RPMI7951 (cell line): ENCODE results near the gene SLC66A1. TPM values are rescaled to one million over a fixed set of nuclear protein-coding genes. Genes with fewer than 3 reads are reported as not detected.
"Not testable (repeated sequence)": the region's sequence is repeated elsewhere in the genome, so short reads cannot be mapped to it uniquely, and the experiment has no call there.

ENCODE experiments used
- DNase-seq: peaks from one replicate; pipeline ENCODE4 v3.0.0-alpha.2; 2012; ENCODE audit warnings: low read depth
- total RNA-seq: library from RNA; depleted of rRNA; stranded (reverse); fragments of >200 nt; shearing (Covaris generic); gene quantifications from 2 replicates; pipeline ENCODE4 v1.2.3, GENCODE V29; 2014; rRNA removed

Gene SLC66A1
- 15.4 and 18.4 TPM in 2 replicates for total RNA-seq

DNA sequence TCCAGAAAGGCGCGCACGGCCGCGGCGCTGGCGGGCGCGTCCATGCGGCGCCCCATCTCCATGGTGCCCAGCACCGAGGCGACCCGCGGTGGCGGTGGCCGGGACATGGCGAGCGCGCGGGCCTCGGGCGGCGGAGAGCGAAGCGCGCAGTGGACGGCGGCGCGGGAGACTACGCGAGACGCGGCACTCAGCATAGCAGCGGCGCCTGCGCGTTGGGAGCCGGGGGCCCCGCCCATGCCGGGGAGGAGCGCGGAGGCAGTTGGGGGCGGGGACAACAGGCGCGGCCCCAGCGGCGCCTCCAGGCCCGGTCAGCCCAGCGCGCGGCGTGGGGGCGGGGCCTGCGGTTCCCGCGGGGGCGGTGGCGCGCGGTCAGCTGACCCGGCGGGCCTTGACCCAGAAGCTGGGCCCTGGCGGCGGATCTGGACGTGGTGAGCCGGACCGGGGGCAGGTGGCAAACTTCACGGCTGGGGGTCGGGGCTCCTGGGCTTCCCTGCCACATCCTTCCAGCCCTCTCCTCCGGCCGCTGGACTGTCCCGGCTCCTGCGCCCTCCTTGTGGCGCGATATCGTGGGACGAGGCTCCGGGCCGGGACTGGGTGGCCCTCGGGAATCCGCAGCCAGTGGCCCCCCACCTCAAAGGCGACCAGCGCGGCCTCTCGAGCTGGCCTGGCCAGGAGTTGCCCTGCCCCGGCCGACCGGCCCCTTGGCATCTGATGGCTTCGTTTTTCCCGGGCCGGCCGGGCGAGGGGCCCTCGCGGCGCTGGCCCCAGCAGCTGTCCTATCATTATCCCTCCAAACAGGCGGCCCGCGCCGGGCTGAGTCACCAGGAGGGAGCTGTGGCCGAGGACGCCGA lies at the start of gene SLC66A1, which contains the start of gene AKR7A2:
TSS of gene SLC66A1 (plus strand) at position 396 of the 851 bp plus-strand sequence. CDS start 5,352 bp downstream, outside the sequence.
TSS of gene AKR7A2 (minus strand) at position 214 of the 851 bp plus-strand sequence. CDS start at position 194, 20 bp downstream.
- peak; percentile 90 for DNase-seq

DNA sequence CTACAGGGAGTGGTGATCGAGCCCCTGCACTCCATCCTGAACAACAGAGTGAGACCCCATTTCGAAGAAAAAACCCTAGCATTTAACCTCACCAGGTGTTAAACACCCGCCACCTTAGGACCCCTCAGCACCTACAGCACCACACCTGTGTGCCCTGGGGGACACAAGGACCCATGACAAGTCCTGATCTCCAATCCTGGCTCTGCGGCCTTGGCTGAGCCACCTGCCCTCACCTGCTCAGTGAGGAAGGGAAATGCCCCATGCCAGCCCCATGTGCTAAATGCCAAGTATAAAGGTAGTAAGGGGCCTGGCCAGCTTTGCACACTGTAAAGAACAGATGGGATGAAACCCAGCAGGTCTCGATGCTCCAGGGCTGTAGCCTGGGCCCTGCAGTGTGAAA lies 49.4 kb upstream of the SLC66A1 start:
- DNase-seq, result no peak

GRCh38 chr1:19268445-19268844 lies 43.7 kb upstream of the SLC66A1 start:
- no peak for DNase-seq

DNA sequence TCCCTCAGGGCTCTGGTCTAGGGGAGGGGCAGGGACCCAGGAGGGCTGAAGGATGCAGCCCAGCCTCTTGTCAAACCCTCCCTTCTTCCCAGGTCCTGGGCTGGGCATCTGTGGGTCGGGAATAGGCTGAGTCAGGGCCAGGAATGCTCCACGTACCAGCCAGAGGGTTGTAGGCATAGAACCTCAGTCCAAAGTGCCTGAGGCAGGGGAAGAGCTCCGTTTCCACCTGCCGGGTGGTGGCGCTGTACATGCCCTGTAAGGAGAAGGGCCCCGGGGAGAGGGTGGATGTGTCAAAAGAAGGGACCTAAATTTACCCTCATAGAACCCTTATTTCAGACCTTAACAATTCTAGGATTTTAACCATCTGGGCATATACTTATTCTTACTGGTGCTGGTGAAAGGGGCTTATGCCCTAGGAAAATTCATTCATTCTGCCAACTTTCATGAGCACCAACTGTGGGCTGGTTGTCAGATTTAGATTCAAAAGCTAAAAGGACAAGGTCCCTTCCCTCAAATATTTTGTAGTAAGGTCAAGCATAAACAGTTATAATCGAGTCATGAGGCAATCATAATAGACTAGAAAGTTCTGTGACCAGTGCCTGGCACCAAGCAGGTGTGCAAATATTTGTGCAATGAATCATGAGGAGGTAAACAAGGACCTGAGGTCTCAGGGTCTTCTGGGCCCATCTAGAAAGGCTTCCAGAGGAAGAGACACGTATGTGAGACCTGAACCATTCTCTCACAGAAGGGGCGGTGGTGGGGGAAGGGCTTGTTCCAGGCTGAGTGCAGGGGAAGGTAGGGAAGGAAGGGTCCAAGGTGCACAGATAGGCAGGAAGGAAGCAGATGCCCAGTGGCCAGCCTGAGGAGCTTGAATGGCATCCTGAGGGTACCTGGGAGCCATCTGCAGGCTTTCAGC lies 42.4 kb upstream of the SLC66A1 start:
- not testable (repeated sequence) for DNase-seq

DNA sequence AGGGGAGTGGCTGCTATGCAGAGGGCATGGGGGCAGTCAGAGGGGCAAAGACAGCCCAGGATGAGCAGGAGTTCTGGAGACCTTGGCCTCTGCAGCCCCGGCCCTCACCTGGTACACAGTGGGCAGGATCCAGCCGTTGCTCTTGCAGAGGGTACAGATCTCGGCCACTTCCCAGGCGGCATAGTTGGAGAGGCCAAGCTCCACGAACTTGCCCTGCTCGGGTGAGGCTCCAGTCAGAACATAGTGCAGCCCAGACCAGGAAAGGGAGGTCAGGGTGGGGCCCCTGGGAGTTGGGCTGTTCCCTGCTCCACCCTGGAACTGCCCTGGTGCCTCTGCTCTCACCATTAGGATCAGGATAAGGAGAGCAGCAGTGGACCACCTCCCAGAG lies 41.8 kb upstream of the SLC66A1 start:
- DNase-seq, result not testable (repeated sequence)

GRCh38 chr1:19272064-19272463 lies 40.1 kb upstream of the SLC66A1 start:
- no peak for DNase-seq

DNA sequence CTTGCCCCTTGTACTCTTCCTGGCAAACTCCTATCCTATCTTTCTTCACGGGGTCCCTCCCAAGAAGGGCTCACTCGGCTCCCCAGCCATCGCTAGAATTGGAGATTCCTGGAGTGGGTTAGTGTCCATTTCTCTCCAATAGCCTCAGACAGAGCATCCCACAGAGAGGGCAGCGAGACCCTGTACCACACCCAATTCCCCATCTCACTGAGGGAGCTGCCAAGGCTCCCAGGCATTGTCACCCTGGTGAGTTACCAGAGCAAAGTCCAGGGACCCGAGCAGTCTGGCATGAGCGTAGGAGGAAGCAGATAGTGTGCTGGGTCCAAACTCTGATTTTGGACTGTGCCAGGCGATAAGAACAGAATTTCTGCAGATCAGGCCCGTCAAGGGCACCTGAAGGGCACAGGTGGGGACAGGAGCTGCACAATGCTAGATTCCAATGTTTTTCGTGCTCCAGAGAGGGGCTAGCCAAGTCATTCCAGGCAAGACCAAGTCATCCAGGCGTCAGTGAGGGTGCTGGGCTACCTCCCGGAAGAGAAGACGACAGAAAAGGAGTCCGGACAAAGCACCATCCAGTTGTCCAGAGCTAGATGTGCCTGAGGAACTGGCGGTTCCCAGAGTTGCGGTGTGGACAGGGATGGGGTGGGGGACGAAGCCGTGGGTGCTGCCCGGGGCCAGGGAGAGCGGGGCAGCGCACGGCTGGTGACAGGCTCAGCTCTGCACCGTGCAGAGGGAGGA lies 38.9 kb upstream of the SLC66A1 start:
- DNase-seq, result no peak

- peak; percentile 22 for DNase-seq
Measured at GRCh38 chr1:19273844-19274531, 38.1 kb upstream of the SLC66A1 start.

- no peak for DNase-seq
Measured at GRCh38 chr1:19274636-19275035, 37.5 kb upstream of the SLC66A1 start.

GRCh38 chr1:19283891-19284290 lies 28.2 kb upstream of the SLC66A1 start:
- DNase-seq, result no peak

DNA sequence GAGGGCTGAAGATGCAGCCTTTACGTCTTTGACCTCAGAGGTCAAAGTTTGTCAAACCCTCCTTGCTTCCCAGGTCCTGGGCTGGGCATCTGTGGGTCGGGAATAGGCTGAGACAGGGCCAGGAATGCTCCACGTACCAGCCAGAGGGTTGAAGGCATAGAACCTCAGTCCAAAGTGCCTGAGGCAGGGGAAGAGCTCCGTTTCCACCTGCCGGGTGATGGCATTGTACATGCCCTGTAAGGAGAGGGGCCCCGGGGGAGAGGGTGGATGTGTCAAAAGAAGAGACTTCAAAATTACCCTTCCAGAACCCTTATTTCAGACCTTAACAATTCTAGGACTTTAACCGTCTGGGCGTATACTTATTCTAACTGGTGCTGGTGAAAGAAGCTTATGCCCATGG lies 27.2 kb upstream of the SLC66A1 start:
- no peak for DNase-seq

- DNase-seq, result not testable (repeated sequence)
Measured at GRCh38 chr1:19285366-19285765, 26.8 kb upstream of the SLC66A1 start.

DNA sequence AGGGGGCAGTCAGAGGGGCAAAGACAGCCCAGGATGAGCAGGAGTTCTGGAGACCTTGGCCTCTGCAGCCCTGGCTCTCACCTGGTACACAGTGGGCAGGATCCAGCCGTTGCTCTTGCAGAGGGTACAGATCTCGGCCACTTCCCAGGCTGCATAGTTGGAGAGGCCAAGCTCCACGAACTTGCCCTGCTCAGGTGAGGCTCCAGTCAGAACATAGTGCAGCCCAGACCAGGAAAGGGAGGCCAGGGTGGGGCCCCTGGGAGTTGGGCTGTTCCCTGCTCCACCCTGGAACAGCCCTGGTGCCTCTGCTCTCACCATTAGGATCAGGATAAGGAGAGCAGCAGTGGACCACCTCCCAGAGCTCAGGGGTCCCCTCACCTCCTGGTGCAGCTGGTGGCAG lies 26.3 kb upstream of the SLC66A1 start:
- not testable (repeated sequence) for DNase-seq

DNA sequence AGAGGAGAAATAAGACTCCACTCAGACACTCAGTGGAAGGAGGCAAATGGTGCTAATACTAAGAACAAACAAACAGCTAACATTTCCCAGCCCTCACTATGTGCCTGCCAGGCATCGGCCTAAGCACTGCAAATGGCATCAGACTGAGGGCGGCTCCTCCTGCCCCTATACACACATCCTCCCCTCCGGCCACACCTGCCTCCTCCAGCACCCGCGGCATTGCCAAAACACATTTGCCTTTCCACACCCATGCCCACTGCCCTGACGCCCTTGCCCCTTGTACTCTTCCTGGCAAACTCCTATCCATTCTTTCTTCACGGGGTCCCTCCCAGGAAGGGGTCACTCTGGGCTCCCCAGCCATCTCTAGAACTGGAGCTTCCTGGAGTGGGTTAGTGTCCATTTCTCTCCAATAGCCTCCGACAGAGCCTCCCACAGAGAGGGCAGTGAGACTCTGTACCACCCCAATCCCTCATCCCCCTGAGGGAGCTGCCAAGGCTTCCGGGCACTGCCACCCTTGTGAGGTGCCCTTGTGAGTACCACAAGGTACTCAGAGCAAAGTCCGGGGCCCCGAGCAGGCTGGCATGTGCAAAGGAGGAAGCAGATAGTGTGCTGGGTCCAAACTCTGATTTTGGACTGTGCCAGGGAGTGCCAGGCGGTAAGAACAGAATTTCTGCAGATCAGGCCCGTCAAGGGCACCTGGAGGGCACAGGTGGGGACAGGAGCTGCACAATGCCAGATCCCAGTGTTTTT lies 24.5 kb upstream of the SLC66A1 start:
- DNase-seq, result no peak

DNA sequence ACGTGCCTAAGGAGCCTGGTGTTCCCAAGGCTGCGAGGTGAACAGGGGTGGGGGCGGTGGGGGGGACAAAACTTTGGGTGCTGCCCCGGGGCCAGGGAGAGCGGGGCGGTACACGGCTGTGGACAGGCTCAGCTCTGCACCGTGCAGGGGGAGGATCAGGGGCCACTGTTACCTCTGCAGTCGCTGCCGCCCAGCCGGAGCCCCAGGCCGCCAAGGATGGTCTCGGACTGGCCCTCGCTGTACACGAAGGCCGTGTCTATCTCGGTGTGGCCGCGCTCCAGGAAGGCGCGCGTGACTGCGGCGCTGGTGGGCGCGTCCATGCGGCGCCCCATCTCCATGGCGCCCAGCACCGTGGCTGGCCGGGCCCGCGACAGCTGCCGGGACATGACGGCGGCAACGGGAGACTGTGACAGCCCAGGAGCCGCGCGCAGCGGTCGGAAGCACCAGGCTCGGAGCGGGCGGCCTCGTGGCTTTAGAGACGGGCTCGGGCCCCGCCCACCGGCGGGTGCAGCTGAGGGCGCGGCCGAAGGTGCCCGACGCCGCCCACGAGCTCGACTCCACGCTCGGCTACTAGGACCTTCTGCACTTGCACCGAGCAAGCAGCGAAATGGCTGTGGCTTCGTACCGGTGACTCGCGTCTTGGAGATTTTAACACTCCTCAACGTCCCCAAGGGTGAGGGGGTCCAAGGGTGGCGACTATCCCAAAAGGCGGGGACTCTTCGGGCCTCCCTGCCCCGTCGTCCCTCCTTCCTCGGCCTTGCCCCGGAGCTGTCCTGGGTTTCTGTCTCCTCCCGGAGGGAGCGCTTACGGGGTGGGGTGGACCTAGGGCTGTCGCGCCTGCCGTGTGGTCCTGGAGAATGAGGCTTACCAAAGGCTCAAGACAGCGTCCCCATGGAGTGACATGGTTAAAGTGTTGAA lies 23.5 kb upstream of the SLC66A1 start, which contains the start of gene AKR7A3:
TSS of gene AKR7A3 (minus strand) at position 447 of the 918 bp plus-strand sequence. CDS start at position 386, 61 bp downstream.
- DNase-seq, result peak; percentile 59

DNA sequence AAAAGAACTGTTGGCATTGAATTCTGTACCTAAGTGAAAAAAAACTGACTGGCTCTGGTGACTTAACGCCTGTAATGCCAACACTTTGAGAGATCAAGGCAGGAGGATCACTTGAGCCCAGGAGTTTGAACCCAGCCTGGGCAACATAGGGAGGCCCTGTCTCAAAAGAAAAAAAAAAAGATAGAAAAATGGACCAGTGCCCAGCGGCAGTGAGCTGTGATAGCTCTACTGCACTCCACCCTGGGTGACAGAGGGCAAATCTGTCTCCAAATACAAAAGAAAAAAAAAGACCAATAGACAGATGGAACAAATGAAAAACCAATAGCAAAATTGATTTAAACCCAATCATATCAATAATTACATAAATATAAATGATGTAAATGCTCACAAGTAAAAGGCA lies 22.9 kb upstream of the SLC66A1 start:
- DNase-seq, result peak; percentile 15

DNA sequence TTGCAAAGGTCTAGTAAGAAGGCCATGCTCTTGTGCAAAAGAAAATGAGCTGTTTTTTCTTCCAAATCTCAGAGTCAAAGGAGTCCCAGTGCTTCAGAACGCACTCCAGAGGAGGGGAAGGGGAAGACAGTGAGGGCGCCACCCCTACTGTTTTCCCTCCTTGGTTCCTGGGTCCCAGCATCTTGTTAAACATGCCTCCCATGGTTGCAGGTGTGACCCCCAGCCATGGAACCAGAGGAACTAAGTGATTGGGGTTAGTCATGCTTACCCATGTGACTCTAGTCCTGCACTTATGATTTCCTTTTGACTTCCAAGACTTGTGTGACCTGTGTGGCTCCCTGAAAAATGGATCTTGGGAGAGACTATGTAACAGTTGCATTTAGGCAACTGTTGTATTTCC lies 17.5 kb upstream of the SLC66A1 start:
- DNase-seq, result no peak

DNA sequence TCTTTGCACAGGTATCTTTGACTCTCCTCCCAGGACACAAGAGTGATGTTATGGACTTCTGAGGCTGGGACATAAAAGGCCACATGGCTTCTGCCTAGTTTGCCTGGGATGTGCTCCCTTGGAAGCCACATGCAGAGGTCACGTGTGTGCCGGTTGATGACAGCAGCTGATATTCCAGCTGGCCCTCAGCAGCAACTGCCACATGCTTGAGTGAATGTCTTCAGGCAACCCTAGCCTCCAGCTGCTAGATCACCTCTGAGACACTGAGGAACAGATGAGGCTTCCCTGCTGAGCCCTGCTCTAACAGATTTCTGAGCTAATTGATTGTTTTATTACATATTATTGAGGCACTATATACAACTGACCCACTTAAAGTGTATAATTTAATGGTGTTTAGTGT lies 11.9 kb upstream of the SLC66A1 start:
- no peak for DNase-seq

DNA sequence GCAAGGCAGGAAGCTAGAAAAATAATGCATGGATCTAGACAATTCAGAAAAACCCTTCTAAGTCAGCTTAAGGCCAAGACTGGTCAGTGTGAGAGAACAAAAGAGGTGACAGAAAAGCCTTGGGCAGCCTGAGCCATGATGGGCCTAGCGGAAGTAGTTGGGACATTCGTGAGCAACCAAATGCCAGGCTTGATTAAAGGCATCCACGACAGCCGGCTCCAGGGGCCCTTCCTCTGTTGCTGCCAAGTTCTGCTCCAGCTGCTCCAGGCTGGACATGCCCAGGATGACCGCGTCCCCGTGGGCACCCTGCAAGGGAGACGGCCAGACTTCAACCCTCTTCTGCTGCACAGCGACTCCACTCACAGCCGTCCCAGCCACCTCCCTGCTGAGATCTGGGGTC lies 8.0 kb upstream of the SLC66A1 start:
- DNase-seq, result not testable (repeated sequence)
